ENCODE data around the gene TBKBP1.

The TBKBP1 gene

DNA sequence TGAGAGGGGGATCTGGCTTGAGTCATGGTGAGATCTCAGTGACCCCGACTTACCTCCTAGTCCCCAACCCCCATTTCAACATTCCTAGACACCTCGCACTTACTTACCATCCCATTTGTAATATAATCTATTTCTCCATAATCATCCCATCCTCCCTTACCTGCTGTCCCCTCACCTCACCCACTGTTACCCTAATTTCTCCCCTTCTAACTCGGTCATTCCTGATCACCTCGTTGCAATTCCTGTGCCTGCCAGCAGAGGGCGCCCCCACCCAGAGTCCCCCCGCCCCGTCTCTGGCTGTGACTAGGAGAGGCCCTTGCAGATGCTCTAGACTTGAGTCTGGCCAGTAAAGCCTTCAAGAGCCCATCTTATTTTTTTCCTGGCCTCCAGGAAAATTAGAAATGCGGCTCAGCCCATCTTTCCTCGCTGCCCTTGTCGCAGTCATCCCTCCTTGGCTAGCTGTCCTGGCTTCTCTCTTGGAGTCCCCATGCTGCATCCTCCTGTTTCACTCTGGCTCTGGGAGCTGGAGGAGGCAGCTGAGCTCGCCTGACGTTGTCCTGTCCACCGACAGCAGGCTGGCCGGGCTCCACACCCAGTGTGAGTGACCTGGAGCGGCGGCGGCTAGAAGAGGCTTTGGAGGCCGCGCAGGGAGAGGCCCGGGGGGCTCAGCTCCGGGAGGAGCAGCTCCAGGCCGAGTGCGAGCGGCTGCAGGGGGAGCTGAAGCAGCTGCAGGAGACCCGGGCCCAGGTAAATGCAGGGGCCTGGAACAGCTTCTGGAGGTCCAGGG lies 5.0 kb downstream of the TBKBP1 start:
- DNase-seq = peak in 43 of 56 donors; percentile 7 to 78 (median 35)

DNA sequence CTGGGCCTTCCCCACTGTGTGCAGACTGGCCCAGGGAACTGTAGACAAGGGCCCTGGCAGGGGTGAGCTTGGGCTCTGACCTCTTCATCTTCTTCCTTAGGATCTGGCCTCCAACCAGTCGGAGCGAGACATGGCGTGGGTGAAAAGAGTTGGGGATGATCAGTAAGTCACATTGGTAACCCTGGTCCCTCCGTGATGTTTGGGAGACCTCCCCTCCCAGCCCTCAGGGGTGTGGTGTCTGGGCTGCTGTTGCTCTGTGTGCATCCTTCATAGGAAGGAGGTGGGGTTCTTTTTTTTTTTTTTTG lies 5.5 kb downstream of the TBKBP1 start:
- no peak for DNase-seq

- DNase-seq = no peak
These were observed 6.8 kb downstream of the TBKBP1 start for GRCh38 chr17:47700471-47701449.

DNA sequence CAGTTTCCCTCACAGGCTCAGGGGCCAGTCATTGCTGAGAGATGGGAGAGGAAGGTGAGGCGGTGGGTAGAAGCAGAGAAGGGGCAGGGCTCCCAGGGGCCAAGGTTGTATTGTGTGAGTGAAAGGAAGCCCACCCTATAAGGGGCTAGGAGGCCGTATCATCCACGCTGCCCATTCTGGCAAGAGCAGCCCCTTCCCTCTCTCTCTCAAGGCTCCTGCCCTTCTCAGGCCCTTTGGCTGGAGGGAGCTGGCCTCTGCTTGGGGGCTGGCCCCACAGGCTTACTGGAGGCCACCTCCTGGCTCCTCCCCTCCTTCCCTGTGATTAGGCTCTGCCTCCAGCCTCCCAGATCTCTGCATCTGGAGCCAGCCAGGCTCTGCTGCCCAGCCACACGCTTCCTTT lies 7.6 kb downstream of the TBKBP1 start:
- no peak for DNase-seq

DNA sequence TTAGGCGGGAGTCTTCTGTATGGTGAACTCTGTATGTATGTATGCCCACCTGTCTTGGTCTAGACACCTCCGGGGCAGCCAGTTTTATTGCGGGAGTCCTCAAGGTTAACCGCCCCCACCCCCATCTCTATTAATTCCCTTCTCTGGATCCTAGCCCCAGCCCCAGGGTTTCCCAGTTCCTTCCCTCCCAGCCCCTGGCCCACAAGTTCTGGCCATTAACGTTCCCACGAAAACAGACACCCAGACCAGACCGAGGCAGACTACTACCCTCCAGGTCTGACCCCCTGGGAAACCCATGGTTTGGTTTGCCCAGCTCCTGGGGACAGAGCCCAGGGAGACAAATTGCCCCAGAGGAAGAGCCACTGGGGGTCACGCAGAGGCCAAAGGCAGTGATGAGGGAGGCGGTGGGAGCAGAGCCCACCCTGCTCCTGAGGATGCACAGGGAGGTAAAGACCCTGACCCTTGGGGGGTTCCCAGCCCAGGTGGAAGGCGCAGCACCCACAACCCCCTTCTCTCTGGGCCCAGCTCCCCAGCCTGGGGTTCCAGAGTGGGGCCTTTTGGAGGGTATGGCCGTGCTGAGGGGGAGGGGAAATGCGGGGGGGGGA lies 8.5 kb downstream of the TBKBP1 start:
- no peak for DNase-seq

- DNase-seq = no peak
These were observed 9.2 kb downstream of the TBKBP1 start for GRCh38 chr17:47703191-47703591.

- DNase-seq = no peak
These were observed 9.7 kb downstream of the TBKBP1 start for GRCh38 chr17:47703671-47704070.

DNA sequence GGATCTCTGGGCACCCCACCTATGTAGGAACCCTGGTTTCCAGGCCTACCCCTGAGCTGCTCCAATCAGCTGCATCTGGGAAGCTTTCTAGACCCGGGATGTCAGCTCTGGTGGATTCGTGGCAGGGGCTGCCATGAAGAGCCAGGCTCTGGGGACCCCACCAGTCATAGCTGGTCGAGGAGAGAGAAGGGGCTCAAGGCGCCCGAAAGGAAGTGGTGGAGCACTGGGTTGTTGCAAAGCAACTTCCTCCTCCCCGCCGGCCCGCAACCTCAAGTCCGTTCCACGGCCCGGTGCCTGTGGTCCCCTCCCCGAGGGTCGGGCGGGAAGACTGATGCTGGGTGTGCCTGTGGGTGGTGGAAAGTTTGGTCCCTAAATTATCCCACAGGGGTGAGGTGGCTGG lies 10.2 kb downstream of the TBKBP1 start:
- DNase-seq = no peak

- no peak for DNase-seq
These were observed 10.8 kb downstream of the TBKBP1 start for GRCh38 chr17:47704736-47705135.

DNA sequence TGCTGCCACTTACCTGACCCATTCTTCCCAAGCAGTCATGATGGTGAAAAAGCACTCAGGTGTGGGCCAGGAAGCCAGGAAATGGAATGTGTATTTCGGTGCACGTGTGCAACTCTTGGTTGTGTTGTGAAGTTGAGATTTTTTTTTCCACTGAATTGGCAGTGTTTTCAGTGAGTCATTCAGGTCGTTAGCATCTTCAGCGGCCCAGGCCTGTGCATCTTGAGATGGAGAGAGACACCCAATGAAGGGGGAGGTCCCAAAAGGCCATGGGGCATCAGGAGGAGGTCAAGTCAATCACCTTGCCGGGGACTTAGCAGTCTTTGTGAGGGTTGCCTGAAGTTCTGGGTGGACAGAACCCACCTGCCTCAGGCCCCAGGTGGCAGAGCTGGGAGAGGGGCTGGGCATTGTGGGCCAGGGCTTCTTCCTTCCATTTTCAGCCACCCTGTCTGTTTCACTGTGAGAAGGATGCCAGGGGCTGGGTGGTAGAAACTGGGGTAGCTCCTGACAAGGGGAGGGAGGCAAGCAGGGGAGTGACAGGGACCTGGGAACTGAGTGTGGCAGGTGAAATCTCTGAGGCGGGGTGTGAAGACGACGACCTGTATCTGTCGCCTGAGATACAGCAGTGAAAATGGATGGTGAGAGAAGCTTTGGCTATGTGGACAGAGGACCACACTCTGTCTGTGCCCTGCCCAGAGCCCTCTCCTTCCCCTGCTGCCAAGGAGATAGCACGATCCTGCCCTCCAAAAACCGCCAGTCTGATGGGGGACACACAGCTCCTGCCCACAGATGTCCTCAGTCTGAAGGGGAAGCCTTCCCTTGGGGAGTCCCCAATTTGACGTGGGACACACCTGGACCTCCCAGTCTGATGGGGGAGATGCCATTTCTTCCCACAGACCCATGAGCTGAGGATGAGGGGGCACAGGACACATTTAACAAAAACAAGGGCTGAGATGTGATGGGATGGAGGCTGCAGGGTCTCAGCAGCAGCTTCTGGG lies 11.9 kb downstream of the TBKBP1 start:
- DNase-seq = no peak

GRCh38 chr17:47707056-47707804 lies 13.3 kb downstream of the TBKBP1 start:
- DNase-seq = peak in 31 of 56 donors; percentile 9 to 68 (median 33)

DNA sequence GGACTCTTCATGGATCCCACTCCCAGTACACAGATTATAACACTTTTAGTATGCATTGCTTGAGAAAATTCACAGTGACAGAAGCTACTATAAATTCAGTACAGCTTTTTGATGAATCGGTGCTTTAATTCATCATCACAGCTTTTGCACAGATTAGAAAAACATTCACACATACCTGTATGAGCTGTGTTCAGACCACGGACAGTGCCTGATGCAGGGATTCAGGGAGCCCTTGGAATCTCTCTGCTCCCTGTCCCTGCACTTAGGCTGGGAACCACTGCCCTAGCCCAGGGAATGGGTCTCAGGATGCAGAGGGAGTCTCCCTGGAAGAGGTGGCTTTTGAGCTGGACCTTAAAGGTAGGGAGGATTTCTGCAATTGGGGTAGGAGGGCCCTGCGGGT lies 13.9 kb downstream of the TBKBP1 start:
- no peak for DNase-seq

DNA sequence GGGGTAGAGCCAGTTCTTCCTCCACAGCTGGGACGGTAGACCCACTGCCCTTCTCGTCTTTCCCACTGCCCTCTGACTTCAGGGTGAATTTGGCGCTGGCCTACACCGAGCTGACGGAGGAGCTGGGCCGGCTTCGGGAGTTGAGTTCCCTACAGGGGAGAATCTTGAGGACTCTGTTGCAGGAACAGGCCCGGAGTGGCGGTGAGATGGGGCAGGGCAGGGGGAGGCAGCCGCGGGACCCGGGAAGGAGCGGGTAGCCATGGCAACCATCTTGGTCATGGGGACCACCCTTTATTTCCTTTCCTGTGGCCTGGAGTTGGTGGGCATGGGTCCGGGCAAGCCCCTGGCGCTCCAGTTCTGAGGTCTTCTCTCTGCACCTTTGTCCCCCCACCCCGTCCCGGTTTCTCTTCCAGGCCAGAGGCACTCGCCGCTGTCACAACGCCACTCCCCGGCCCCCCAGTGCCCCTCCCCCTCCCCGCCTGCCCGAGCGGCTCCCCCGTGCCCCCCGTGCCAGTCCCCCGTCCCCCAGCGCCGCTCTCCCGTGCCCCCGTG lies 14.4 kb downstream of the TBKBP1 start:
- DNase-seq = peak in 2 of 56 donors; percentile 21 to 28

- peak in 18 of 56 donors; percentile 5 to 68 (median 16) for DNase-seq
These were observed 15.0 kb downstream of the TBKBP1 start for GRCh38 chr17:47708864-47709541.

- no peak for DNase-seq
These were observed 15.6 kb downstream of the TBKBP1 start for GRCh38 chr17:47709594-47709993.

- DNase-seq = no peak
These were observed 17.6 kb downstream of the TBKBP1 start for GRCh38 chr17:47711366-47712099.

DNA sequence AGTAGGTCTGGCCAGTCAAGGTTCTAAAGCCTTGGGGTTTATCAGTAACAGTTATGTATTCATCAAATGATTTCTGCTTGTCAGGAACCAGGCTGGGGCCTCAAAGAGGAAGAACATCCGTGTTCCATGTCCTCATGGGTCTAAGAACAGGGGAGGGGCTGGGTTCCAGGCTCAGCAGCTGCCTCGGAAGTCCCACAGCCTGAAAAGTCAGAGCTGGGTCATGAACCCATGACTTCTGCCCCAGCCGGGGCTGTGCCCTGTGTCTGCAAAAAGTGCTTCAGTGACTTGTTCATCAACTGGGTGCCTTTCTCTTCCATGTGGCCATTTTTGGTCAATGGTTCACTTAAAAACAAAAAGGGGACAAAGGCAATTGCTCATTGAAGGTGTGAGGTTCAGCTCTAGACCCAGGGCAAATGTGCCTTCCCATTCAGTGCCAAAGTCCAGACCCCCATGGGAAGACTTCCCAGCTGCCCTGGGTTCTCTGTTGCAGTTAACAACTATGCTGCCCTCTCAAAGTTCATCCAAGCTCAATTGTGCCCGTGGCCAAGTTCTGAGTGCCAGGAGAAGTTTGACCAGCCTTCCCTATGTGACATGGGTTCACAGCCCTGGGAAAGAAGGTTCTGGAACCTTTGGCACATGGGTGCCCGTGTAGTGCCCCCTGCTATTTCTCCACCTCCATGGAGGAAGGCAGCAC lies 18.5 kb downstream of the TBKBP1 start:
- DNase-seq = no peak
